NCI-H1048 (cell line): ENCODE results near the gene PIK3CG.
"Not testable (repeated sequence)": the region's sequence is repeated elsewhere in the genome, so short reads cannot be mapped to it uniquely, and the experiment has no call there.

Experiments
- DNase-seq: peaks from one replicate; lab custom pipeline; 2025; lab: John Stamatoyannopoulos, UW

The PIK3CG gene

DNA sequence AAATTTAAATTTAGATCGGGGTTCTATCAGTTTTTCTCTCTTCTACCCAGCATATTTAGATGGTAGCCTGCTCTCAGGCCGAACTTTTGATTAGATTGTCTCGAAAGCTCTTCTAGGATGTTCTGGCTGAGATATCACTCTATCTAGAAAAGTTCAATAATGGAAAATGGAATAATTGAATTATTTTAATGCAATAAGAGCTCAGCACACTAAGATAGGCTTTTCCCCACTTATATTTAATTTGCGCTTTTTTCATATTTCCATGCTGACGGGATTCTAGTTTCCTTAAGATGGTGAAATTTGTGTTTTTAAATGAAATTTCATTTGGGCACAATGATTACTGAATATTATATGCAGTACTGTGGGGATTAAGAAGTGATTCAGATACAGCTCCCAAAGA, 73.7 kb downstream of the PIK3CG start:
- DNase-seq, result no peak

DNA sequence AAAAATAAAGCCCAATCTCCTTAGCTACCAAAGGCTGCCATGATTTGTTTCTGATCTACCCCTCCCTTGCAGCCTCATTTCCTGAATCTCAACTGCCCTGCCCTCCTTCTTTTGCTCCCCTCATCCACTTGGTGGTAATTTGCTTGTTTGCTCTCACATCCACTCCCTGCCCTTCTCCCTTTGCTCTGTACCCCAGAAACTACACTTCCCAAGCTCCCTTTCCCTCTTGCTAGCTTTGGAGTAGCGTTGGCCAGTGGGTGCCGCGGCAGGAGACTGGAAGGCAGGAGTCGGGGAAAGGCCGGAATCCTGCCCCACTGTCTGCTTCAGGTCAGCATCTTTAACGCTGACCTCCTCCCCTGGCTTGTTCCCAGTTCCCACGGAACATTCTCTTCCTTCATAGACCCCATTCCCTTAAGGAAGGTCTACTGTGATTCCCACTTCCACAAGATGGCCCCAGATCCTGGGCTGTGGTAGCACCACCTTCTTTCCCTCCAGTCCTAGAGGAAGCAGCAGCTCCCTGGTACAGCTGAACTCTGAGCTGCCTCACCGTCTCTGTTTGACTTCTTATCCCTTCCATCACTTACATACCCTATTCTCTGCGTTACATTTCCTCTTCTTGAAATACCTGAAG, 79.1 kb downstream of the PIK3CG start:
- no peak for DNase-seq

DNA sequence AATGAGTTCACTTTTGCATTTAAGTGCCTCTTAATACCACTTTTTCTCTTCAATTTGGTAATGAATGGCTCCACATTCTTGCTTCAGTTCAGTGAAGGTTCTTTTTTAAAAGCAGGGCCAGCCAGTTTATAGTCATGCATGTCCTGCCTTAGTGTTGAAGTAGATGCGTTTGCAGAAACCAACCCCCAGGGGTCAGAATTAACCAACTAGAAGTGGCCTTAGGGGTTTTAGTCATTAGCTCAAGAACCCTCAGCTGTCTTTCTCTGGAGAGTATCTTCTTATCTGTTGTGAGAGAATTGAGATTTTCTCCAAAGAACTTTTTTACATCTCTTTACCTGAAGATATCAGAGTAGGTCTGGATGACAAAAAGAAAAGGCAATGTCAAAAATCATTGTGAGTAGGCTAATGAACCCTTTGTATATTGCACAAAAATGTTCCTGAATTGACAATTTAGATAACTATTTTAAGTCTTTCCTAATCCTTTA, 82.2 kb downstream of the PIK3CG start:
- DNase-seq, result no peak

DNA sequence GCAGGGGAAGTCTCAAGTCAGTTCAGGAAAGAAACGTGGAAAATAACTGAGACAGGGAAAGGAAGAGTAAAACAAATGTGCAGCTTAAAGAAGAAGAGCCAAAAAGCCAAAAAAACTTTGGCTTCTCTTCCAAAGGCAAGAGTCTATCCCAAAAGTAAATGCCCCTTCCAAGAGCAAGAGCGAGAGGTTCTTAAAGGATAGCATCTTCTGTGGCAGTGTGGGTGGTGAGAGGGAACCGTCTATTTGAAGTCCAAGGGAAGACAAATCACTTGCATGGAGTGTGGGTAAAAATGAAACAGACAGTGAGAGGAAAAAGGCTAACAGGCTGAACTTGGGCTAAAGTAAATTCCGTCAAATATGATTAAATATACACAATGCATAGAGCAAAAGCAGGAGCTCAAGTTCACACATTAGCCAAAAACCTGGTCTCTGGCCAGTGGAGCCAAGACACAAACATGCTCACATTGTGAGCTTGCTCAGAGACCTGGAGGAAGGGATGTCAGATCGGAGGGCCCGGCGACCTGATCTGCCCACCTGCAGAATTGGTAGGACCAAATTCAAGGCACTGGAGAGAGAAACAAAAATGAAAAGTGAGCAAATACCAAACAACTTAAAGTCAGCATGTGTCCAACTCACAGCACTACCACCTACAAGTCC, 87.0 kb downstream of the PIK3CG start:
- DNase-seq, result no peak

GRCh38 chr7:106952658-106953231, 87.7 kb downstream of the PIK3CG start:
- no peak for DNase-seq

DNA sequence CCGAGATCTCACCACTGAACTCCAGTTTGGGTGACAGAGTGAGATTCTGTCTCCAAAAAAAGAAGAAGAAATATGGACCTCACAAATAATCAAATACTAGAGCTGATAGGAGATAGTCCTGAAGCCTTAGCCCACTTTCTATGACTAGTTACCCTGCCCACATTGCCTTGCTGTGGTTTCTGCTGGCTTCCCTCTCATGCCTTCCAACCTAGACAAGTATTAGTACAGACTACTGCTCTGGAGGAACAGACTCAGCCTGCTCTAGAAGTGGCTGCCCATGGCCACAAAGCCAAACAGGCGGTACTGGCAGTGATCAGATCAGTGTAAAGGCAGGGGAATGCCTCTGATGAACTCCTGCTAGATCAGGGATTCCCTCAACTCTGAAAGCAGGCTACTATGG, 89.8 kb downstream of the PIK3CG start:
- DNase-seq, result no peak

GRCh38 chr7:106955857-106956256, 90.8 kb downstream of the PIK3CG start:
- not testable (repeated sequence) for DNase-seq
